ENCODE measurements around the gene KRTAP4-8. TPM values are rescaled to one million over a fixed set of nuclear protein-coding genes. Genes with fewer than 3 reads are reported as not detected.
"Not testable (repeated sequence)": the region's sequence is repeated elsewhere in the genome, so short reads cannot be mapped to it uniquely, and the experiment has no call there.

The KRTAP4-8 gene
- not detected for total RNA-seq
- long read RNA-seq: 0 reads

DNA sequence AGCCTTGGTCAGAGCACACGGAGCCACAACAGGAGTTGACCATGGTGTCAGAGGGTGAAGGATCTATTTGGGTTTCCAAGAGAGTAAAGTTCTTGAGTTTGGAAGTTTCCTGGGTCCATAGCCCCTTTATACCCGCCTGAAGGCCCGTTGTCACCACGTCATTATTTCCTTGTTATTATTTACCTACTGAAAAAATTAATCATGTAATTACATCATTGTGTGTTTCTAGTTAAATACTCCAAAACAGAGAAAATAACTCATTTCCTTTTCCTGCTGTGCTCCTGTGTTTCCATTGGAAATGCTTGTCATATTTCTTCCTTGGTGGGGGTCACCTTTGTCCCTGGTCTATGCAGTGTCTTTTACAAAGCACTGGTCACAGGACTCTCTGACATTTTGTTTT lies at the start of gene KRTAP4-8:
Gene KRTAP4-8, minus strand, starts transcription at position 101 of the 400 bp plus-strand sequence. Its CDS starts 58 bp downstream, at position 43.
- no peak for ATAC-seq
- DNase-seq: no peak
- intact Hi-C loops (cut with micrococcal nuclease): no loop called here

DNA sequence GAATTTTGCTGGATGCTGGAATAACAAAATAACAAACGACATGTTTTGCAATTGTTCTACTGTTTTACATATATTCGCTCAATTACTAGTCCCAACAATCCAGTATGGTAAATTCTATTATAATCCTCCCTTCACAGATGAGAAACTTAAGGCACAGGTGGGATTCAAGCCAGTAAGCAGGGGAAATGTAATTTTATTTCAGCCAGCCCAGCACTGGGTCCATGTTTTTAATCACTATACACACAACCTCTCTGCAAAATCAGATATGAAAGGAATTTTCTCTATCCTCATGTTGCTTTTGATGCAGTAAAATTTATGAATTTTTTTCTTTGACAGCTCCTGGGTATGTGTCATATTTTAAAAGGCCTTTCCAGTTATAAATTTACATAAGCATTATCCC lies 47.3 kb upstream of the KRTAP4-8 start:
- ATAC-seq (no peak), DNase-seq (no peak)
- intact Hi-C loops (cut with micrococcal nuclease): no loop called here

GRCh38 chr17:41144846-41145245 lies 46.9 kb upstream of the KRTAP4-8 start:
- no peak for DNase-seq
- intact Hi-C loops (cut with micrococcal nuclease): no loop called here
- no peak for ATAC-seq

GRCh38 chr17:41141361-41141760 lies 43.4 kb upstream of the KRTAP4-8 start:
- no peak for DNase-seq
- no peak for ATAC-seq
- intact Hi-C loops (cut with micrococcal nuclease): no loop called here

GRCh38 chr17:41140360-41141131 lies 42.6 kb upstream of the KRTAP4-8 start, which contains the start of gene KRTAP4-6:
KRTAP4-6 (minus strand) TSS chr17:41140544; CDS start chr17:41140487, 57 bp downstream.
- no peak for DNase-seq
- intact Hi-C loops (cut with micrococcal nuclease): no loop called here

DNA sequence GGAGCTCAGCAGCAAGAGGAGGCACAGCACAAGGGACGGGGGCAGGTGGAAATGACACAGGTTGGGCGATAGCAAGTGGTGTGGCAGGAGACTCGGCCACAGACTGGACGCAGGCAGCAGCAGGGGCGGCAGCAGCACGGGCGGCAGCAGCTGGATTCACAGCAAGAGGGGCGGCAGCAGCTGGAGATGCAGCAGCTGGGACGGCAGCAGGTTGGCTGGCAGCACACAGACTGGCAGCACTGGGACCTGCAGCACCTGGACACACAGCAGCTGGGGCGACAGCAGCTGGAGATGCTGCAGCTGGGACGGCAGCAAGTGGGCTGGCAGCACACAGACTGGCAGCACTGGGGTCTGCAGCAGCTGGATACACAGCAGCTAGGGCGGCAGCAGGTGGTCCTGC lies 41.9 kb upstream of the KRTAP4-8 start:
- intact Hi-C loops (cut with micrococcal nuclease); ATAC-seq; DNase-seq: not testable (repeated sequence)

More at GRCh38 chr17:41140360-41141131, 42.6 kb upstream of the KRTAP4-8 start, which contains the start of gene KRTAP4-6:
- no peak for ATAC-seq

GRCh38 chr17:41133880-41134735 lies 36.2 kb upstream of the KRTAP4-8 start:
- ATAC-seq (no peak), DNase-seq (no peak)
- intact Hi-C loops (cut with micrococcal nuclease): no loop called here

DNA sequence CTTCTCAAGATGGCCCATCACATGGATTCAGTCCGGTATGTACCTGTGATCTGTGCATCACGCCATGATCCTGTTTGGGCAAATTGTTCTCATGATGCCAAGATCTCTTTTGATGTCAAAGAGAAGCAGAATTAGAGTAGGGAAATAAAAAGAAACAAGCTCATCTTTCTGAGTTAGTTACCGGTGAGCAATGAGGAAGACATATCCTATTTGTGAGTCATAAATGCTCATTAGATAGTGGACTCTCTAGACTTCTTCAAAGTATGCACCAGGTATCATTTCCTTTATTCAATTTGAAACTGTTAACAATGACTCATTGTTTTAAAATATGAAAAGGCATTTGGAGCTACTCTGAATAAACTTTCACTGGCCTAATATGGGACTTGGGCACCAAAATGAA lies 34.0 kb upstream of the KRTAP4-8 start:
- no peak for DNase-seq
- no peak for ATAC-seq
- intact Hi-C loops (cut with micrococcal nuclease): no loop called here

DNA sequence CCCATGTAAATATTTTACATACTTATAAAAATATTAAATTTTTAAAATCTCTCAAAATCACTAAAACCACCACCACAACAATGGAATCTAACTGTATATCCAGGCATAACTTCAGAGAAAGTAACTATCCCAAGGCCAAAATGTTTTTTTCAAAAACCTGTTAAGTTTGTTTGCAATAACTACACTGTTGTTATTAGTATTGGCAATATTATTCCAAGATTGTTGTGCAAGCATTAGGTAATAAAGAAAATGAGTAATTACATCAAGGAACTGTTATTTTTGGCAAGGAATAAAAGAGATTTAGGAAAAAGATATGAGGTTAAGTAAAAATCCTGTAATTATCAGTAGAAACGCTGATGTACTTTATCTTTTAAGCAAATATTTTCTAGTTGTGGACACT lies 29.4 kb upstream of the KRTAP4-8 start:
- ATAC-seq (no peak), DNase-seq (no peak)
- intact Hi-C loops (cut with micrococcal nuclease): no loop called here

GRCh38 chr17:41126412-41126811 lies 28.5 kb upstream of the KRTAP4-8 start:
- intact Hi-C loops (cut with micrococcal nuclease): no loop called here
- ATAC-seq (no peak), DNase-seq (no peak)

DNA sequence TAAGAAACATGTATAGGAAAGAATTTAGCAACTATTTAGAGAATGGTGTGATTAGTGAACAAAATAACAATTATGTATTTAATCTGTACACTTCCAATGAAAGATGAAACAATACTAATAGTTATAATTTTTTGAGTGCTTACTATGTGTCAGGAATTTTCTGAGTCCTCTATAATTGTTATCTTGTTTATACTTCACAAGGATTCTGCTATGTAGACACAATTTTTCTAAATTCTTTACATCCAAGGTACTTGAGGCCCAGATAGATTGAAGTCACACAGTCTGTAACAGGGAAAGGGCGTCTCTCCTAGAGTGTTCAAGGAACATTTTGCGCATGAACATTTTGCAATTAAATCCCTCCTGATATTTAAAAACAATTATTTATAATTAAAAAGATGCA lies 27.1 kb upstream of the KRTAP4-8 start:
- DNase-seq (no peak), ATAC-seq (no peak)
- intact Hi-C loops (cut with micrococcal nuclease): no loop called here

GRCh38 chr17:41123991-41124371 lies 26.0 kb upstream of the KRTAP4-8 start, which contains the start of gene KRTAP4-12:
KRTAP4-12 (minus strand) TSS chr17:41124182; CDS start chr17:41124122, 60 bp downstream.
- intact Hi-C loops (cut with micrococcal nuclease); DNase-seq; ATAC-seq: not testable (repeated sequence)

DNA sequence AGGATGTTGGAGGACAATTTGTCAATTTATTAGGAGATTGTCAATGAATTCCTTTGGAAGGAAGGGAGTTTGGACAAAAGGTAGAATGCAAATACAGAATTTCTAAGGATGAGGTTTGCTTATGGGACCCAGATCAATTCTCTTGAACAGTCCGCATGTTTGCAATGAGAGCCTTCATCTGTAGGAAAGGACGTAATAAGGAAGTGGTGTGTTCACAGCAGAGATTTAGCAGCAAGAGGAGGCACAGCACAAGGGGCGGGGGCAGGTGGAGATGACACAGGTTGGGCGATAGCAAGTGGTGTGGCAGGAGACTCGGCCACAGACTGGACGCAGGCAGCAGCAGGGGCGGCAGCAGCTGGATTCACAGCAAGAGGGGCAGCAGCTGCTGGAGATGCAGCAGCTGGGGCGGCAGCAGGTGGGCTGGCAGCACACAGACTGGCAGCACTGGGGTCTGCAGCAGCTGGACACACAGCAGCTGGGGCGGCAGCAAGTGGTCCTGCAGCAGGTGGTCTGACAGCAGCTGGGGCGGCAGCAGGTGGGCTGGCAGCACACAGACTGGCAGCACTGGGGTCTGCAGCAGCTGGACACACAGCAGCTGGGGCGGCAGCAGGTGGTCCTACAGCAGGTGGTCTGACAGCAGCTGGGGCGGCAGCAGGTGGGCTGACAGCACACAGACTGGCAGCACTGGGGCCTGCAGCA lies 25.5 kb upstream of the KRTAP4-8 start:
- intact Hi-C loops (cut with micrococcal nuclease); DNase-seq; ATAC-seq: not testable (repeated sequence)

GRCh38 chr17:41121742-41122141 lies 23.8 kb upstream of the KRTAP4-8 start:
- ATAC-seq (no peak), DNase-seq (no peak)
- intact Hi-C loops (cut with micrococcal nuclease): no loop called here

DNA sequence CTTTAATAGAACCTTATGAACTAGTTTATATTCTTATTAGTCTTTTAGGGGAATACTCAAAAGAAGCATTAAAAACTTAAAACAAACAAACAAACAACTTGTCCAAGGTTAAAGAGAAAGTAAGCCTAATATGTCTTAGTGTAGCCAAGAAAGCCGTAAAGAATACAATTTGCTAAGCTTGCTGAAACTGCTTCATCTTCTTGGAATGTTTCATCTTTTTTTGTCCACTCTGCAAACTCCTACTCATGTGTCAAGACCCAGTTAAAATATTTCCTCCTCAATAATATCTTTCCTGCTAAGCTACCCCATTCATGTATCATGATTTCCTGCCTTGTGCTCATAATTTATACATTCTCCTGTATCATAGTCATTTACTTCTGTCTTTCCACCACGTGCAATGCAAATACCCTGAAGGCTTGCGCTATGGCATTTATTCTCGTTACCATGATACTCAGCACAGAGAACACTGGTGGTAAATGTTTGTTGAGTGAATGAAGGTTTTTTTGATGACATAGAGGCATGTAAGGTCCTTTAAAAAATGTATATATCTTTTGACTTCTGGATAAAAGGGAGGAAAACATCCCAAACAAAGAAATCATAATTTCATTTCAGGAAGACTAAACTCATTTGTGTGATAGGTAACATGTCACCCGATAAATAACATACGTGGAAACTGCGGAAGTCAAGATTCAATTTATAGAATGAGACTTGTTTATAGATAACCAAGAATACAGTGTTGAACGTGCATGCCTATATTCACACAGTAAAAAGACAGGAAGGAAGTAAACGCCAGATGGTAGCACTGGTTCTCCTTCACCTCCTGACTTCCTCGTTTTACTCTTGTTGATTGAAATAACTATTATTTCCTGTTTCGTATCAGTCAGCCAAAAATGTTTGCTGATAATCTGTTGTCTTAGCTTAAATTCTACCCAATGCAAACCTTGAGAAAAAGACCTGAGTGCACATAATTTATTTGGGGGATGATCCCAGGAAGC lies 22.1 kb upstream of the KRTAP4-8 start:
- ATAC-seq; DNase-seq; intact Hi-C loops (cut with micrococcal nuclease): not testable (repeated sequence)

DNA sequence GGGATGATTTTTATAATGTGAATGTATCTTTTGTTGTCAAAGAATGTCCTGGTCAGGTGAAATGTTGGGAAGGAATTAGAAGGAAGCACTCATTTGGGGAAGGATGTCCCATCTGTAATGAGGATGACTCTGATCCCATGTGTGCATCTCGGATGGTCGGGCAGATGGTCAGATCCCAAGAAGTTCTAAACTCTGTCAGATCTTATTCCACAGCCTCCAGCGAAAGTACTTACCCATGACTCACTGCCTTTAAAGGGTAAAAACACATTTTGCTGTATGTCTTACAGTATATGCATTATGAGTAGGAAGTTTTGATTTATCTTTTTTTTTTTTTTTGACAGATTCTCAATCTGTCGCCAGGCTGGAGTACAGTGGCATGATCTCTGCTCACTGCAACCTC lies 20.8 kb upstream of the KRTAP4-8 start:
- intact Hi-C loops (cut with micrococcal nuclease): no loop called here
- no peak for ATAC-seq
- no peak for DNase-seq

GRCh38 chr17:41117846-41118386 lies 20.0 kb upstream of the KRTAP4-8 start, which contains the start of gene KRTAP4-11:
KRTAP4-11 (minus strand) TSS chr17:41118373; CDS start chr17:41118315, 58 bp downstream.
- ATAC-seq; DNase-seq; intact Hi-C loops (cut with micrococcal nuclease): not testable (repeated sequence)

DNA sequence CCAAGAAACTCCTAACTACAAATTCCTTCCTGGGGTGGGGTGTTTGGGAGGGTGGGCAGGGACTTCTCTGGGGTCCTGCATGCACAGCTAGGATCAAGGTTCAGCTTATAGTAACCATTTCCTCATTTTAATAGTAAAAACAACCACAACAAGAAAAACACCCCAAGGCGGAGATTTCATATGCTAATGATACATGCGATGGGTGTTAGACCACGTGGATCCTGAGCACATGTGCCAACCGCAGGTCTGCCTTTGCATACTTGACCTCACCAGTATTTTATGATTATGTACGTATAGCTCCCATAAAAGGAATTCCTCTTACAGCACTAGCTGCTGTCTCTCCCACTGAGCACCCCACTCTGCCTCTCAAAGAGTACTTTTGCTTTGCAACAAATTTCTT lies 18.4 kb upstream of the KRTAP4-8 start:
- ATAC-seq (no peak), DNase-seq (no peak)
- intact Hi-C loops (cut with micrococcal nuclease): no loop called here
